ENCODE measurements around the gene SPATA18.

The SPATA18 gene

GRCh38 chr4:52014903-52015302 is 36.2 kb upstream of the SPATA18 start:
- no peak for DNase-seq (ENCODE audit: low read depth)
- no peak overlapping the region for H3K4me3 ChIP-seq (replicated peaks; ENCODE audit: low read depth, low read length)
- TF ChIP-seq, protein P1, sequence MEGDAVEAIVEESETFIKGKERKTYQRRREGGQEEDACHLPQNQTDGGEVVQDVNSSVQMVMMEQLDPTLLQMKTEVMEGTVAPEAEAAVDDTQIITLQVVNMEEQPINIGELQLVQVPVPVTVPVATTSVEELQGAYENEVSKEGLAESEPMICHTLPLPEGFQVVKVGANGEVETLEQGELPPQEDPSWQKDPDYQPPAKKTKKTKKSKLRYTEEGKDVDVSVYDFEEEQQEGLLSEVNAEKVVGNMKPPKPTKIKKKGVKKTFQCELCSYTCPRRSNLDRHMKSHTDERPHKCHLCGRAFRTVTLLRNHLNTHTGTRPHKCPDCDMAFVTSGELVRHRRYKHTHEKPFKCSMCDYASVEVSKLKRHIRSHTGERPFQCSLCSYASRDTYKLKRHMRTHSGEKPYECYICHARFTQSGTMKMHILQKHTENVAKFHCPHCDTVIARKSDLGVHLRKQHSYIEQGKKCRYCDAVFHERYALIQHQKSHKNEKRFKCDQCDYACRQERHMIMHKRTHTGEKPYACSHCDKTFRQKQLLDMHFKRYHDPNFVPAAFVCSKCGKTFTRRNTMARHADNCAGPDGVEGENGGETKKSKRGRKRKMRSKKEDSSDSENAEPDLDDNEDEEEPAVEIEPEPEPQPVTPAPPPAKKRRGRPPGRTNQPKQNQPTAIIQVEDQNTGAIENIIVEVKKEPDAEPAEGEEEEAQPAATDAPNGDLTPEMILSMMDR (IDR thresholded peaks at IDR 0.05; ENCODE audit: low read length, missing control alignments), result no peak

DNA sequence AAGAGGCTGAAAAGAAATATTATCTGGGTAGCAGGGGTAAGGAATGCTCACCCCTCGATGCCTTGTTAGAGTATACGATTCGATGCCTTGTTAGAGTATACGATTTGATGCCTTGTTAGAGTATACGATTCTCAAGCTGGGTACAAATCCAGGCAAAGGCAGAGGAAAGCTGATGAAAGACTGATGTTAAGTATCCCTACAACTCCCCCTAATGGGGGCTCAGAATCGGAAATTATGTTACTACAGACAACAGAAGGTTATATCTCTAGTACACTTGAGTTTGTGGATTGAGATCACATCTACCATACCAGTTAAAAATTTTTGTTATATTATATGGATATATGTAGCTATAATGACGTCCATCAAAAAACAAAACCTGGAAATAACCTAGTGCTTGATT is 35.7 kb upstream of the SPATA18 start:
- no peak overlapping the region for H3K4me3 ChIP-seq (replicated peaks; ENCODE audit: low read depth, low read length)
- peak; percentile 23 for DNase-seq (ENCODE audit: low read depth)
- TF ChIP-seq, protein P1 (IDR thresholded peaks at IDR 0.05; ENCODE audit: low read length, missing control alignments), result peak; percentile 3

- TF ChIP-seq, protein P1 (IDR thresholded peaks at IDR 0.05; ENCODE audit: low read length, missing control alignments), result no peak
- no peak overlapping the region for H3K4me3 ChIP-seq (replicated peaks; ENCODE audit: low read depth, low read length)
- DNase-seq (ENCODE audit: low read depth), result no peak
Measured at GRCh38 chr4:52016981-52017380, 34.1 kb upstream of the SPATA18 start.

DNA sequence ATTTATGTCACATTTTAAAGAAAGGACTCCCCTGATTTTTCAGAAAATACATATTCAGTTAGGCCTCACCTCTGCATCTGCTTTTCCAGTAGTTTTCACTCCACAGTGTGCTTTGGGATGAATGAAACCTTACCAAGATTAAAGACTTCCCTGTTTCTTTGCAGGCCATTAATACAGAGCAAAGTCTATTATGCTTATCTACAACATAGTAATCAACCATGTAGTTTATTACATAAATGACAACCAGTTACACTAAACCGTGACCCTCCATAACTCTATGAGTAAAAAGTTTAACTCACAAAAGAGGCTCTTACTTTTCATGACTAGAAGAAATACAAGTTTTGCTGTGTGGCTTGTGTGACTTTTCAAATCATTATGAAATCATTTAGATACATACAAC is 33.3 kb upstream of the SPATA18 start:
- no peak for DNase-seq (ENCODE audit: low read depth)
- TF ChIP-seq, protein P1 (IDR thresholded peaks at IDR 0.05; ENCODE audit: low read length, missing control alignments), result no peak
- H3K4me3 ChIP-seq (replicated peaks; ENCODE audit: low read depth, low read length), result no peak overlapping the region

GRCh38 chr4:52019936-52020657 is 31.0 kb upstream of the SPATA18 start, which contains the start of gene LRRC66:
TSS of gene LRRC66 (minus strand) at chr4:52020363. CDS start at chr4:52017613, 2,750 bp downstream.
- TF ChIP-seq, protein P1 (IDR thresholded peaks at IDR 0.05; ENCODE audit: low read length, missing control alignments), result no peak
- H3K4me3 ChIP-seq (replicated peaks; ENCODE audit: low read depth, low read length), result no peak within 1 kb of the TSS
- peak; percentile 26 for DNase-seq (ENCODE audit: low read depth)

DNA sequence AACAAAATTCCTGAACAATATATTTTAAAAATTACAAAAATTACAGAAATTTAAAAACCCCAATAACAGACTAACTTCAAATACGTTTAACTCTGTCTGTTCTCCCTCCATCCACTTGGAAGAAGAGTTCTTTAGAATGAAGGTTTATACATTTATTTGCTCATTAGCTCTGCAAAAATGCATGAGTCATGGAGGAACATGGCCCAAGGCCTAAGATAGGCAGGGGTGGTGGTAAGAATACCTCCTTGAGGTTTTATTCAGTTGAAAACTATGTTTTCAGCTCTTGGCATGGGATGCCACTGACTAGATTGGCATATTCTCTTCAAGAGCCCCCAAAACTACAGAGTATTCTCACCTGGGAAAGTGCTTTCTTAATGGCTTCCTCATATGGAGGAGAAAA is 22.1 kb upstream of the SPATA18 start:
- TF ChIP-seq, protein P1 (IDR thresholded peaks at IDR 0.05; ENCODE audit: low read length, missing control alignments), result no peak
- H3K4me3 ChIP-seq (replicated peaks; ENCODE audit: low read depth, low read length), result no peak overlapping the region
- peak; percentile 56 for DNase-seq (ENCODE audit: low read depth)

DNA sequence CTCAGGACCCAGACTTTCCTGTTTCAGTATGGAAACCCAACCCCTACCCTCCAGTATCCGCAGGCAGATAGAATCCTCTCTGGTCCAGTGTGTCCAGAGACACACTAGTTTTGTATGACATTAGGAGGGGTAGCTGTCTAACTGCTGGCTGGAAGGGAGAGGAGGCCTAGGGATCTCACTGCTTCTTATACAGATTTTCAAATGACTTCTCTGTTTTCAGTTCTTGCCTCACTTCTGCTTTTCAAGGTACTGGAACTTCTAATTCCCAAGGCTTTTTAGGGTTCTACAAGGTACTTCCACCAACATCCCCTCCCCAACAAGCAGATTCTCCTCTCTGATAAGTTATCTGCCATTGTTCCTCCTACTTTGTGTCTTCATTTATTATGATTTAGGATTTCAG is 19.1 kb upstream of the SPATA18 start:
- DNase-seq (ENCODE audit: low read depth), result no peak
- TF ChIP-seq, protein P1 (IDR thresholded peaks at IDR 0.05; ENCODE audit: low read length, missing control alignments), result no peak
- H3K4me3 ChIP-seq (replicated peaks; ENCODE audit: low read depth, low read length), result no peak overlapping the region

All from fibroblast of pulmonary artery (primary cell).